GM19035 (cell line): Measurements from ENCODE around the gene DCBLD2.
"Not testable (repeated sequence)": the region's sequence is repeated elsewhere in the genome, so short reads cannot be mapped to it uniquely, and the experiment has no call there.

Experiments
- ATAC-seq: cut with Tn5 transposase; IDR thresholded peaks from one replicate; pipeline ENCODE4 v1.9.1; 2021; ENCODE audit not compliant: unreplicated experiment

Gene DCBLD2

GRCh38 chr3:98839846-98840245 is 61.6 kb downstream of the DCBLD2 start:
- ATAC-seq: no peak

- not testable (repeated sequence) for ATAC-seq
Measured at GRCh38 chr3:98831060-98831459, 70.4 kb downstream of the DCBLD2 start.

- ATAC-seq: no peak
Measured at GRCh38 chr3:98829246-98829832, 72.2 kb downstream of the DCBLD2 start.

- no peak for ATAC-seq
Measured at GRCh38 chr3:98827221-98827920, 74.1 kb downstream of the DCBLD2 start.

- ATAC-seq: no peak
Measured at GRCh38 chr3:98826126-98826525, 75.4 kb downstream of the DCBLD2 start.

- no peak for ATAC-seq
Measured at GRCh38 chr3:98824256-98824655, 77.2 kb downstream of the DCBLD2 start.

- no peak for ATAC-seq
Measured at GRCh38 chr3:98823791-98824190, 77.7 kb downstream of the DCBLD2 start.

GRCh38 chr3:98821063-98821462 is 80.4 kb downstream of the DCBLD2 start:
- no peak for ATAC-seq

GRCh38 chr3:98817547-98818041 is 83.9 kb downstream of the DCBLD2 start:
- ATAC-seq: peak; percentile 87

GRCh38 chr3:98814817-98815420 is 86.6 kb downstream of the DCBLD2 start:
- ATAC-seq: no peak

GRCh38 chr3:98812851-98813374 is 88.6 kb downstream of the DCBLD2 start:
- no peak for ATAC-seq

GRCh38 chr3:98811048-98811447 is 90.4 kb downstream of the DCBLD2 start:
- no peak for ATAC-seq

- ATAC-seq: no peak
Measured at GRCh38 chr3:98809557-98809956, 91.9 kb downstream of the DCBLD2 start.

GRCh38 chr3:98808071-98808470 is 93.4 kb downstream of the DCBLD2 start:
- ATAC-seq: no peak

GRCh38 chr3:98807561-98807960 is 93.9 kb downstream of the DCBLD2 start:
- no peak for ATAC-seq

GRCh38 chr3:98807011-98807410 is 94.5 kb downstream of the DCBLD2 start:
- ATAC-seq: no peak

- no peak for ATAC-seq
Measured at GRCh38 chr3:98806521-98806920, 95.0 kb downstream of the DCBLD2 start.

- no peak for ATAC-seq
Measured at GRCh38 chr3:98805571-98805970, 95.9 kb downstream of the DCBLD2 start.

- no peak for ATAC-seq
Measured at GRCh38 chr3:98801043-98801747, 100.3 kb downstream of the DCBLD2 start.

GRCh38 chr3:98800401-98800800 is 101.1 kb downstream of the DCBLD2 start:
- no peak for ATAC-seq

GRCh38 chr3:98799479-98799878 is 102.0 kb downstream of the DCBLD2 start:
- no peak for ATAC-seq
